Spinal cord (tissue), 10 donors: Measurements from ENCODE around the gene EEF1B2. TPM values are rescaled to one million over a fixed set of nuclear protein-coding genes. Genes with fewer than 3 reads are reported as not detected.
"Not testable (repeated sequence)": the region's sequence is repeated elsewhere in the genome, so short reads cannot be mapped to it uniquely, and the experiment has no call there.

Experiments used
- DNase-seq, 6 donors: peaks; one replicate each; pipeline versions ENCODE4 v3.0.0 to v3.0.0-alpha.2; 2013 to 2015; ENCODE audit warnings: low spot score in 6 of 6, low read depth in 4 of 6
- H3K27ac ChIP-seq: one replicate; pipeline ENCODE4 v1.5.1; 2013; ENCODE audit warnings: low read depth, low read length, control low read depth
- H3K27me3 ChIP-seq: one replicate; pipeline ENCODE4 v1.6.1; 2013; ENCODE audit warnings: low read length; ENCODE audit not compliant: control insufficient read depth, insufficient read depth
- H3K36me3 ChIP-seq: one replicate; pipeline ENCODE4 v1.6.1; 2013; ENCODE audit warnings: low read length; ENCODE audit not compliant: control insufficient read depth, insufficient read depth
- H3K4me1 ChIP-seq: one replicate; pipeline ENCODE4 v1.6.1; 2013; ENCODE audit warnings: low read length; ENCODE audit not compliant: control insufficient read depth, insufficient read depth
- H3K4me3 ChIP-seq: one replicate; pipeline ENCODE4 v1.5.1; 2013; ENCODE audit warnings: low read depth, low read length, control low read depth
- H3K9me3 ChIP-seq: one replicate; pipeline ENCODE4 v1.6.1; 2013; ENCODE audit warnings: low read length; ENCODE audit not compliant: control insufficient read depth, insufficient read depth
- WGBS: methylation state at CpG from one replicate; pipeline ENCODE4 v1.1.5; 2013; ENCODE audit warnings: missing lambda C conversion rate; ENCODE audit not compliant: insufficient coverage; 5-methylcytosine and 5-hydroxymethylcytosine counted together
- polyA plus RNA-seq, 2 donors: library from polyadenylated mRNA; unstranded; fragments of 120-200 nt; gene quantifications; one replicate each; pipeline ENCODE4 v1.2.1, GENCODE V29; 2013; ENCODE audit not compliant: insufficient read length in 2 of 2
- total RNA-seq, 2 donors: library from RNA; depleted of rRNA in 1 of 2; stranded (reverse); fragments of 120-200 nt in 1 of 2; fragments of >200 nt in 1 of 2; gene quantifications; one replicate each; pipeline versions ENCODE4 v1.2.3 to v1.2.4, GENCODE V29; 2013 to 2014
- donor health status: healthy.

EEF1B2 gene
- total and polyA plus RNA-seq, 4 donors: 211 to 508 (median 435) TPM

GRCh38 chr2:206160807-206161179 is 1.1 kb downstream of the EEF1B2 start:
- Histone ChIP-seq H3K36me3 (peaks cover 21% of the 10 kb centered on the region), H3K4me3 (peak overlapping the region; percentile 98), H3K4me1 (peaks cover 13% of the 10 kb centered on the region), H3K27me3 (no peaks in the 10 kb centered on the region), H3K9me3 (no peaks in the 10 kb centered on the region), H3K27ac (no peak overlapping the region)
- WGBS: 100% methylated on average over 1 of the region's 2 CpGs
- no peak for DNase-seq

- Histone ChIP-seq H3K36me3 (peaks cover 24% of the 10 kb centered on the region), H3K4me1 (peaks cover 13% of the 10 kb centered on the region)
- H3K9me3 ChIP-seq, H3K4me3 ChIP-seq, DNase-seq, H3K27ac ChIP-seq, H3K27me3 ChIP-seq: not testable (repeated sequence)
- WGBS: no CpG with 5 or more reads among the region's 4 CpGs
Observed at GRCh38 chr2:206162401-206162800, 2.7 kb downstream of the EEF1B2 start.

GRCh38 chr2:206163251-206163880 is 3.7 kb downstream of the EEF1B2 start:
- Histone ChIP-seq H3K36me3 (peaks cover 28% of the 10 kb centered on the region), H3K27me3 (no peaks in the 10 kb centered on the region), H3K4me3 (no peak overlapping the region), H3K27ac (no peak overlapping the region), H3K4me1 (peaks cover 6% of the 10 kb centered on the region), H3K9me3 (no peaks in the 10 kb centered on the region)
- 90% methylated on average over 2 of the region's 3 CpGs for WGBS
- DNase-seq: no peak

GRCh38 chr2:206164261-206164862 is 4.7 kb downstream of the EEF1B2 start:
- peak; percentile 36 to 87 (median 56) for DNase-seq
- peaks cover 28% of the 10 kb centered on the region for H3K36me3 ChIP-seq
- no peaks in the 10 kb centered on the region for H3K9me3 ChIP-seq
- H3K27me3 ChIP-seq: no peaks in the 10 kb centered on the region
- peaks cover 6% of the 10 kb centered on the region for H3K4me1 ChIP-seq
- no peak overlapping the region for H3K27ac ChIP-seq
- no peak overlapping the region for H3K4me3 ChIP-seq
- no CpG with 5 or more reads among the region's 2 CpGs for WGBS

- not testable (repeated sequence) for H3K4me1 ChIP-seq, DNase-seq, H3K27ac ChIP-seq, H3K9me3 ChIP-seq, H3K27me3 ChIP-seq, H3K4me3 ChIP-seq
- peaks cover 17% of the 10 kb centered on the region for H3K36me3 ChIP-seq
- 92% methylated on average over 4 of the region's 4 CpGs for WGBS
Observed at GRCh38 chr2:206168230-206168629, 8.5 kb downstream of the EEF1B2 start.

- H3K36me3 ChIP-seq, DNase-seq, H3K9me3 ChIP-seq, H3K4me3 ChIP-seq, H3K4me1 ChIP-seq, H3K27ac ChIP-seq, H3K27me3 ChIP-seq: not testable (repeated sequence)
- 96% methylated on average over 5 of the region's 52 CpGs for WGBS
Observed at GRCh38 chr2:206171624-206172397, 12.1 kb downstream of the EEF1B2 start.

- no peak for DNase-seq
- 94% methylated on average over 2 of the region's 4 CpGs for WGBS
- H3K27ac ChIP-seq: no peak overlapping the region
- H3K36me3 ChIP-seq: no peaks in the 10 kb centered on the region
- no peak overlapping the region for H3K4me3 ChIP-seq
- no peaks in the 10 kb centered on the region for H3K27me3 ChIP-seq
- no peaks in the 10 kb centered on the region for H3K4me1 ChIP-seq
- no peaks in the 10 kb centered on the region for H3K9me3 ChIP-seq
Observed at GRCh38 chr2:206173147-206173546, 13.5 kb downstream of the EEF1B2 start.

GRCh38 chr2:206176121-206176520 is 16.4 kb downstream of the EEF1B2 start:
- Histone ChIP-seq H3K27ac (no peak overlapping the region), H3K27me3 (no peaks in the 10 kb centered on the region), H3K4me3 (no peak overlapping the region), H3K36me3 (no peaks in the 10 kb centered on the region), H3K4me1 (no peaks in the 10 kb centered on the region), H3K9me3 (no peaks in the 10 kb centered on the region)
- 68% methylated on average over 2 of the region's 2 CpGs for WGBS
- DNase-seq: peak in 1 of 6 donors; percentile 9

GRCh38 chr2:206176901-206177300 is 17.2 kb downstream of the EEF1B2 start:
- no peak overlapping the region for H3K27ac ChIP-seq
- no peaks in the 10 kb centered on the region for H3K27me3 ChIP-seq
- H3K36me3 ChIP-seq: no peaks in the 10 kb centered on the region
- no peaks in the 10 kb centered on the region for H3K9me3 ChIP-seq
- no peaks in the 10 kb centered on the region for H3K4me1 ChIP-seq
- no CpG with 5 or more reads among the region's 3 CpGs for WGBS
- no peak for DNase-seq
- H3K4me3 ChIP-seq: no peak overlapping the region
